Measurements from ENCODE around the gene CPXM2.

The CPXM2 gene

GRCh38 chr10:123891144-123892071 lies at the start of gene CPXM2:
CPXM2 (minus strand) TSS chr10:123891807; CDS start chr10:123891659, 148 bp downstream.
- no peaks in the 10 kb centered on the region for H3K36me3 ChIP-seq
- H3K9me3 ChIP-seq = no peaks in the 10 kb centered on the region
- intact Hi-C loops (cut with DNase I; ENCODE audit: low total_unique reads) = no loop called here
- DNase-seq = peak; percentile 45 to 77
- H3K27me3 ChIP-seq = no peaks in the 10 kb centered on the region
- peaks cover 0 to 41% (median 15%) of the 10 kb centered on the region in 4 donors for H3K4me1 ChIP-seq
- TF ChIP-seq, protein P1, sequence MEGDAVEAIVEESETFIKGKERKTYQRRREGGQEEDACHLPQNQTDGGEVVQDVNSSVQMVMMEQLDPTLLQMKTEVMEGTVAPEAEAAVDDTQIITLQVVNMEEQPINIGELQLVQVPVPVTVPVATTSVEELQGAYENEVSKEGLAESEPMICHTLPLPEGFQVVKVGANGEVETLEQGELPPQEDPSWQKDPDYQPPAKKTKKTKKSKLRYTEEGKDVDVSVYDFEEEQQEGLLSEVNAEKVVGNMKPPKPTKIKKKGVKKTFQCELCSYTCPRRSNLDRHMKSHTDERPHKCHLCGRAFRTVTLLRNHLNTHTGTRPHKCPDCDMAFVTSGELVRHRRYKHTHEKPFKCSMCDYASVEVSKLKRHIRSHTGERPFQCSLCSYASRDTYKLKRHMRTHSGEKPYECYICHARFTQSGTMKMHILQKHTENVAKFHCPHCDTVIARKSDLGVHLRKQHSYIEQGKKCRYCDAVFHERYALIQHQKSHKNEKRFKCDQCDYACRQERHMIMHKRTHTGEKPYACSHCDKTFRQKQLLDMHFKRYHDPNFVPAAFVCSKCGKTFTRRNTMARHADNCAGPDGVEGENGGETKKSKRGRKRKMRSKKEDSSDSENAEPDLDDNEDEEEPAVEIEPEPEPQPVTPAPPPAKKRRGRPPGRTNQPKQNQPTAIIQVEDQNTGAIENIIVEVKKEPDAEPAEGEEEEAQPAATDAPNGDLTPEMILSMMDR (IDR thresholded peaks at IDR 0.05) = no peak
- H3K4me3 ChIP-seq = peak within 1 kb of the TSS; percentile 74 to 86
- H3K27ac ChIP-seq = peak within 1 kb of the TSS; percentile 98 to 100

GRCh38 chr10:123939591-123939990 lies 48.0 kb upstream of the CPXM2 start:
- TF ChIP-seq, protein P1 (IDR thresholded peaks at IDR 0.05) = no peak
- Histone ChIP-seq H3K36me3 (no peaks in the 10 kb centered on the region), H3K9me3 (no peaks in the 10 kb centered on the region), H3K27me3 (peaks cover 0 to 6% of the 10 kb centered on the region in 2 donors), H3K4me1 (no peaks in the 10 kb centered on the region), H3K4me3 (no peak overlapping the region), H3K27ac (no peak overlapping the region)
- intact Hi-C loops (cut with DNase I; ENCODE audit: low total_unique reads) = no loop called here
- DNase-seq = peak in 1 of 2 donors; percentile 42

DNA sequence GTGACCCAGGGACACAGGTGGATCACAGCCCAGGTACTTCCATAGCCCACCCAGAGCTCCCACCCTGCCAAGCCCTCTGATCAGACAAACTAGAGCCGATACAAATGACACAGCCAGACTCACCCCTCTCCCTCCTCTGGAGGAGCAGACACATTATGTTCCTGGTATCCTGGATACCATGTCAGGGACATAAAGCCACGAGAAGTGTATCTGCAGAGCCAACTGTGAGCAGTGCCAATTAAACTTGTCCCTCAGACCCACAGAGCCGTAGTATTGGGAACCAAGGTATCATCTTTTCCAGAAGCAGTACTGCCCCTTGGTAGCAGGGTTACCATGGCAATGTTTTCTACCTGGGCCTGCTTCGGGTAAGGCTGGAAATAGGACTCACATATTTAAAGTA lies 47.3 kb upstream of the CPXM2 start:
- H3K4me1 ChIP-seq = no peaks in the 10 kb centered on the region
- H3K36me3 ChIP-seq = no peaks in the 10 kb centered on the region
- H3K27me3 ChIP-seq = peaks cover 0 to 6% of the 10 kb centered on the region in 2 donors
- H3K9me3 ChIP-seq = no peaks in the 10 kb centered on the region
- no peak overlapping the region for H3K4me3 ChIP-seq
- TF ChIP-seq, protein P1 (IDR thresholded peaks at IDR 0.05) = no peak
- no peak overlapping the region for H3K27ac ChIP-seq
- intact Hi-C loops (cut with DNase I; ENCODE audit: low total_unique reads) = no loop called here
- no peak for DNase-seq

- H3K4me3 ChIP-seq = no peak overlapping the region
- no peaks in the 10 kb centered on the region for H3K36me3 ChIP-seq
- H3K27me3 ChIP-seq = peaks cover 0 to 6% of the 10 kb centered on the region in 2 donors
- TF ChIP-seq, protein P1 (IDR thresholded peaks at IDR 0.05) = no peak
- intact Hi-C loops (cut with DNase I; ENCODE audit: low total_unique reads) = no loop called here
- no peaks in the 10 kb centered on the region for H3K9me3 ChIP-seq
- no peak for DNase-seq
- no peaks in the 10 kb centered on the region for H3K4me1 ChIP-seq
- no peak overlapping the region for H3K27ac ChIP-seq
These were observed 44.8 kb upstream of the CPXM2 start for GRCh38 chr10:123936426-123936825.

GRCh38 chr10:123935680-123936079 lies 44.1 kb upstream of the CPXM2 start:
- intact Hi-C loops (cut with DNase I; ENCODE audit: low total_unique reads) = no loop called here
- Histone ChIP-seq H3K4me1 (peaks cover 0 to 7% (median 2%) of the 10 kb centered on the region in 4 donors), H3K27me3 (peaks cover 0 to 6% of the 10 kb centered on the region in 2 donors), H3K9me3 (no peaks in the 10 kb centered on the region), H3K36me3 (no peaks in the 10 kb centered on the region), H3K4me3 (no peak overlapping the region), H3K27ac (no peak overlapping the region)
- TF ChIP-seq, protein P1 (IDR thresholded peaks at IDR 0.05) = no peak
- DNase-seq = no peak

All from tibial artery (tissue), 4 donors.